K562 treated with DMSO at 1 percent for 24 hours (cell line): Measurements from ENCODE around the gene PCOLCE2. TPM values are rescaled to one million over a fixed set of nuclear protein-coding genes. Genes with fewer than 3 reads are reported as not detected.

Experiments
- total RNA-seq: library from RNA; unstranded; fragments of 300-600 nt; gene quantifications from 2 replicates; pipeline ENCODE4 v1.2.3, GENCODE V29; 2022; ENCODE audit warnings: low read depth; ENCODE audit not compliant: insufficient read depth

Gene PCOLCE2
- 0.43 TPM in 1 of 2 replicates, not detected in the other for total RNA-seq

GRCh38 chr3:142888481-142889211 lies at the start of gene PCOLCE2:
TSS of gene PCOLCE2 (minus strand) at chr3:142889083. CDS start at chr3:142888896, 187 bp downstream.

Other genes starting within 250 kb of the PCOLCE2 start
- gene TRPC1, start 165.0 kb downstream of the PCOLCE2 start, total RNA-seq, result 4.3 and 5.5 TPM in 2 replicates
- gene PAQR9, start 74.6 kb upstream of the PCOLCE2 start, total RNA-seq, result 0.42 and 0.95 TPM in 2 replicates
- gene U2SURP, start 112.5 kb upstream of the PCOLCE2 start, total RNA-seq, result 24.6 TPM in 2 replicates
- gene CHST2, start 230.7 kb upstream of the PCOLCE2 start, total RNA-seq, result 37.5 and 39.1 TPM in 2 replicates